ENCODE measurements around the gene GOLGA2.

The GOLGA2 gene

DNA sequence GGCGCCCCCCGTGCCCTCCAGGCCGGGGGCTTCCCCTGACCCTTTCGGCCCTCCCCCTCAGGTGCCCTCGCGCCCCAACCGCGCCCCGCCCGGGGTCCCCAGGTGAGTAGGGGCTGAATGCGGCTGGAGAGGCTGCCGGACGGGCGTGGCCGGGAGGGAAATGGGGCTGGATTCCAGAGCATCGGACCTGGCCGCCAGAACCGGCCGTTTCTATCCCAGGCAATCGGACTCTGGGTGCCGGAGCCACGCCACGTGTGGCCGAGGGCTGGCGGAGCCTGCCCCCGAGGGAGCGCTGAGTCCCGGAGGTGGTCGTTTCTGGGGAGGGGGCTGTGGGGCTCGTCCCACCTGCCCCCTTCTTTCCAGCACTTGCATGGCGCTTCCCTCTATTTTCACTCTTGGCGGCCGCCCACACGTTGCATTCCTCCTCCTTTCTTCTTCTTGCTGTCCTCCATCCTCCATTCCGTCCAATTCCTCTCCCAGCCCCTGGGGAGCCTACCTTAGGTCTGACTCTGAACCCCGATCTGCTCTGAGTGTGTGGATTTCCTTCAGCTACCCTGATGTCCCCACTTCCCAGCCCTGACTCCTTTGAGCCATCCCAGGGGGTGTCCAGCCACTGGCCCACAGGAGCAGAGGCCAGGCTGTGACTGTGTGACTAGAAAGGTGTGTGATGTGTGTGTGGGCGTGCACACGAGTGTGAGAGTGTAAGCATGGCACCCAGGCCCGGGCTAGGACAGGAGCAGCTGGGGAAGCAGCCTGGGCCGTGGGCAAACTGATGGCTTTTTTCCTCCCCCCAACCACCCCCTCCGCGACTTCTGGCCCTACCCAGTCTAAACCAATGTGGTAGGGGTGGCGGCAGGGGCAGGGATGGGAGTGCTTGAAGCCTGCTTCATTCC, 24.7 kb downstream of the GOLGA2 start:
- peaks cover 0 to 26% (median 19%) of the 10 kb centered on the region in 5 donors for H3K36me3 ChIP-seq (ENCODE audit: control insufficient read depth in 5 of 5, insufficient read depth in 5 of 5, low read length in 5 of 5)
- H3K27ac ChIP-seq (ENCODE audit: low read depth, low read length): no peak overlapping the region
- H3K27me3 ChIP-seq (ENCODE audit: control insufficient read depth in 5 of 5, insufficient read depth in 4 of 5, low read length in 5 of 5): peaks cover 0 to 4% (median 0%) of the 10 kb centered on the region in 5 donors
- peak overlapping the region in 1 of 5 donors; percentile 34 for H3K4me3 ChIP-seq (ENCODE audit: low read depth in 1 of 5, low read length in 5 of 5)
- H3K9ac ChIP-seq (ENCODE audit: low read length in 5 of 5): no peak overlapping the region
- peaks cover 0 to 23% (median 3%) of the 10 kb centered on the region in 5 donors for H3K4me1 ChIP-seq (ENCODE audit: control insufficient read depth in 5 of 5, insufficient read depth in 5 of 5, low read length in 5 of 5)
- no peaks in the 10 kb centered on the region for H3K9me3 ChIP-seq (ENCODE audit: control insufficient read depth in 5 of 5, low read length in 5 of 5)

GRCh38 chr9:128249908-128250838, 25.6 kb downstream of the GOLGA2 start:
- Histone ChIP-seq H3K9me3 (ENCODE audit: control insufficient read depth in 5 of 5, low read length in 5 of 5) (no peaks in the 10 kb centered on the region), H3K4me1 (ENCODE audit: control insufficient read depth in 5 of 5, insufficient read depth in 5 of 5, low read length in 5 of 5) (peaks cover 1 to 30% (median 11%) of the 10 kb centered on the region in 5 donors), H3K27ac (ENCODE audit: low read depth, low read length) (no peak overlapping the region), H3K9ac (ENCODE audit: low read length in 5 of 5) (no peak overlapping the region), H3K4me3 (ENCODE audit: low read depth in 1 of 5, low read length in 5 of 5) (peak overlapping the region in 1 of 5 donors; percentile 46), H3K27me3 (ENCODE audit: control insufficient read depth in 5 of 5, insufficient read depth in 4 of 5, low read length in 5 of 5) (peaks cover 2 to 8% (median 4%) of the 10 kb centered on the region in 5 donors), H3K36me3 (ENCODE audit: control insufficient read depth in 5 of 5, insufficient read depth in 5 of 5, low read length in 5 of 5) (peaks cover 0 to 20% (median 19%) of the 10 kb centered on the region in 5 donors)

- no peaks in the 10 kb centered on the region for H3K9me3 ChIP-seq (ENCODE audit: control insufficient read depth in 5 of 5, low read length in 5 of 5)
- H3K27ac ChIP-seq (ENCODE audit: low read depth, low read length): no peak overlapping the region
- peaks cover 3 to 10% (median 4%) of the 10 kb centered on the region in 5 donors for H3K27me3 ChIP-seq (ENCODE audit: control insufficient read depth in 5 of 5, insufficient read depth in 4 of 5, low read length in 5 of 5)
- peaks cover 0 to 20% (median 19%) of the 10 kb centered on the region in 5 donors for H3K36me3 ChIP-seq (ENCODE audit: control insufficient read depth in 5 of 5, insufficient read depth in 5 of 5, low read length in 5 of 5)
- no peak overlapping the region for H3K9ac ChIP-seq (ENCODE audit: low read length in 5 of 5)
- H3K4me3 ChIP-seq (ENCODE audit: low read depth in 1 of 5, low read length in 5 of 5): no peak overlapping the region
- H3K4me1 ChIP-seq (ENCODE audit: control insufficient read depth in 5 of 5, insufficient read depth in 5 of 5, low read length in 5 of 5): peaks cover 1 to 30% (median 11%) of the 10 kb centered on the region in 5 donors
These were observed 26.3 kb downstream of the GOLGA2 start for GRCh38 chr9:128249558-128249907.

DNA sequence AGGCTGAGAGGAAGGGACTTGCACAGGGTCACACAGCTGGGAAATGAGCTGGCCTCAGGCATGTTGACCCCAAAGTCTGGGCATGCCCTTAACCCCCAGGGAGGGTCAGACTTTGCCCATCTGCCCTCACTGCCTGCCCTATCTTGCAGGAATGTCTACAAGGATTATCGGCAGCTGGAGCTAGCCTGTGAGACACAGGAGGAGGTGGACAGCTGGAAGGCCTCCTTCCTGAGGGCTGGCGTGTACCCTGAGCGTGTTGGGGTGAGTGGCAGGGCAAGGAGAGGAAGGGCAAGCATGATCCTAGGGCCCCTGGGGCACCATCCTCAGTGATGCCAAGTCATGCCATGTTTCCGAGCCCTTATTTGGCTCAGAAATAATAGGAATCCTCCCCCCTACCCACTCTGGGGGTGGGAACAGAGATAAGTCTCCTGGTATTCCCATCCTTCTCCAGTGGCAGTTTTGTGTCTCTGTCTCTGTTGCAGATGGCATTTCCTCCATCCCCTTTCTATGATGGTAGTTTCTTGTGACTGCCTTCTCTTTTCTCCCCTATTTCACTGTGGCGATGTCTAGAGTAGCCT, 28.5 kb downstream of the GOLGA2 start:
- Histone ChIP-seq H3K27me3 (ENCODE audit: control insufficient read depth in 5 of 5, insufficient read depth in 4 of 5, low read length in 5 of 5) (peaks cover 10 to 19% (median 11%) of the 10 kb centered on the region in 5 donors), H3K4me3 (ENCODE audit: low read depth in 1 of 5, low read length in 5 of 5) (no peak overlapping the region), H3K4me1 (ENCODE audit: control insufficient read depth in 5 of 5, insufficient read depth in 5 of 5, low read length in 5 of 5) (peaks cover 1 to 33% (median 20%) of the 10 kb centered on the region in 5 donors), H3K9ac (ENCODE audit: low read length in 5 of 5) (no peak overlapping the region), H3K27ac (ENCODE audit: low read depth, low read length) (no peak overlapping the region), H3K9me3 (ENCODE audit: control insufficient read depth in 5 of 5, low read length in 5 of 5) (no peaks in the 10 kb centered on the region), H3K36me3 (ENCODE audit: control insufficient read depth in 5 of 5, insufficient read depth in 5 of 5, low read length in 5 of 5) (peaks cover 0 to 15% (median 8%) of the 10 kb centered on the region in 5 donors)

- H3K9me3 ChIP-seq (ENCODE audit: control insufficient read depth in 5 of 5, low read length in 5 of 5): no peaks in the 10 kb centered on the region
- peaks cover 3 to 33% (median 22%) of the 10 kb centered on the region in 5 donors for H3K4me1 ChIP-seq (ENCODE audit: control insufficient read depth in 5 of 5, insufficient read depth in 5 of 5, low read length in 5 of 5)
- peaks cover 0 to 8% (median 5%) of the 10 kb centered on the region in 5 donors for H3K36me3 ChIP-seq (ENCODE audit: control insufficient read depth in 5 of 5, insufficient read depth in 5 of 5, low read length in 5 of 5)
- no peak overlapping the region for H3K4me3 ChIP-seq (ENCODE audit: low read depth in 1 of 5, low read length in 5 of 5)
- no peak overlapping the region for H3K9ac ChIP-seq (ENCODE audit: low read length in 5 of 5)
- H3K27me3 ChIP-seq (ENCODE audit: control insufficient read depth in 5 of 5, insufficient read depth in 4 of 5, low read length in 5 of 5): peaks cover 10 to 17% (median 11%) of the 10 kb centered on the region in 5 donors
- no peak overlapping the region for H3K27ac ChIP-seq (ENCODE audit: low read depth, low read length)
These were observed 29.3 kb downstream of the GOLGA2 start for GRCh38 chr9:128246471-128246870.

DNA sequence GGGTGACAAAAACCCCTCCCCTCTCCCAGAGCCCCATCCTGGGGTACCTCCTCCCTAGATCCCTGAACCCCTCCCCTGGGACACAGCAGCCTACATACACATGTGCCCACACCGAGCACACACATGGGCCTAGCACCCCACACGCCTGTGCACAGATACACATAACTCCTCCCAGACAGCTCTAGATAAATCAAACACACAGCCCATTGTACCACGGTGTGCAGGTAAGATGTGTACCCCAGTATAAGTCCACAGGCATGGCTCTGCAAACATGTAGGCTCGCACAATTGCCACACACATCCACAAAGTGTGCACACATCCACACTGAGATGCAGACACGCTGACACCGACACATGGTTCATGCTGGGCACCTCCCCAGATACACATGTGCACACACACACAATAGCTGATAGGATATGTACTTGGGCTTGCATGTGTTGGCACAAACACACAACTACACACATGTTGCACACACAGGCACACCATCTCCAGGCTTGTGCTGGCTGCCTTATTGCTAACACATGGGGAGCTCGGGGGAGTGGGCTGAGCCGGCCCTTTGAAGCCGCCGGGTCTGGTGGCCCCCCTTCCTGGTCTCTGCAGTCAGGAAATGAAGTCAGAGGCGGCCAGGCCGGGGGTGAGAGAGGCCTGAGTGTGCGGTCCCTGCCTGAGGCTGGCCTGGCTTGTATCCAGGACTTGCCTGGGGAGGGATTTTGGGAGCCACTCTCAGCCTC, 30.2 kb downstream of the GOLGA2 start:
- peaks cover 3 to 27% (median 22%) of the 10 kb centered on the region in 5 donors for H3K4me1 ChIP-seq (ENCODE audit: control insufficient read depth in 5 of 5, insufficient read depth in 5 of 5, low read length in 5 of 5)
- H3K27ac ChIP-seq (ENCODE audit: low read depth, low read length): no peak overlapping the region
- H3K4me3 ChIP-seq (ENCODE audit: low read depth in 1 of 5, low read length in 5 of 5): no peak overlapping the region
- H3K27me3 ChIP-seq (ENCODE audit: control insufficient read depth in 5 of 5, insufficient read depth in 4 of 5, low read length in 5 of 5): peaks cover 10 to 14% (median 11%) of the 10 kb centered on the region in 5 donors
- H3K9me3 ChIP-seq (ENCODE audit: control insufficient read depth in 5 of 5, low read length in 5 of 5): no peaks in the 10 kb centered on the region
- H3K9ac ChIP-seq (ENCODE audit: low read length in 5 of 5): peak overlapping the region in 1 of 5 donors; percentile 53
- peaks cover 0 to 11% (median 5%) of the 10 kb centered on the region in 5 donors for H3K36me3 ChIP-seq (ENCODE audit: control insufficient read depth in 5 of 5, insufficient read depth in 5 of 5, low read length in 5 of 5)

GRCh38 chr9:128244837-128245231, 31.0 kb downstream of the GOLGA2 start:
- peaks cover 0 to 16% (median 5%) of the 10 kb centered on the region in 5 donors for H3K36me3 ChIP-seq (ENCODE audit: control insufficient read depth in 5 of 5, insufficient read depth in 5 of 5, low read length in 5 of 5)
- peaks cover 3 to 23% (median 22%) of the 10 kb centered on the region in 5 donors for H3K4me1 ChIP-seq (ENCODE audit: control insufficient read depth in 5 of 5, insufficient read depth in 5 of 5, low read length in 5 of 5)
- no peak overlapping the region for H3K27ac ChIP-seq (ENCODE audit: low read depth, low read length)
- no peaks in the 10 kb centered on the region for H3K9me3 ChIP-seq (ENCODE audit: control insufficient read depth in 5 of 5, low read length in 5 of 5)
- peaks cover 10 to 14% (median 11%) of the 10 kb centered on the region in 5 donors for H3K27me3 ChIP-seq (ENCODE audit: control insufficient read depth in 5 of 5, insufficient read depth in 4 of 5, low read length in 5 of 5)
- H3K4me3 ChIP-seq (ENCODE audit: low read depth in 1 of 5, low read length in 5 of 5): peak overlapping the region in 4 of 5 donors; percentile 40 to 62 (median 58)
- no peak overlapping the region for H3K9ac ChIP-seq (ENCODE audit: low read length in 5 of 5)

GRCh38 chr9:128244091-128244836, 31.5 kb downstream of the GOLGA2 start:
- peaks cover 3 to 23% (median 22%) of the 10 kb centered on the region in 5 donors for H3K4me1 ChIP-seq (ENCODE audit: control insufficient read depth in 5 of 5, insufficient read depth in 5 of 5, low read length in 5 of 5)
- H3K9me3 ChIP-seq (ENCODE audit: control insufficient read depth in 5 of 5, low read length in 5 of 5): no peaks in the 10 kb centered on the region
- H3K36me3 ChIP-seq (ENCODE audit: control insufficient read depth in 5 of 5, insufficient read depth in 5 of 5, low read length in 5 of 5): peaks cover 0 to 21% (median 5%) of the 10 kb centered on the region in 5 donors
- peak overlapping the region in 1 of 5 donors; percentile 28 for H3K9ac ChIP-seq (ENCODE audit: low read length in 5 of 5)
- H3K27ac ChIP-seq (ENCODE audit: low read depth, low read length): no peak overlapping the region
- peaks cover 10 to 14% (median 11%) of the 10 kb centered on the region in 5 donors for H3K27me3 ChIP-seq (ENCODE audit: control insufficient read depth in 5 of 5, insufficient read depth in 4 of 5, low read length in 5 of 5)
- peak overlapping the region in 4 of 5 donors; percentile 56 to 62 (median 60) for H3K4me3 ChIP-seq (ENCODE audit: low read depth in 1 of 5, low read length in 5 of 5)

Measured in subcutaneous abdominal adipose tissue (tissue), 5 donors.